ENCODE measurements around the gene STIMATE.

DNA sequence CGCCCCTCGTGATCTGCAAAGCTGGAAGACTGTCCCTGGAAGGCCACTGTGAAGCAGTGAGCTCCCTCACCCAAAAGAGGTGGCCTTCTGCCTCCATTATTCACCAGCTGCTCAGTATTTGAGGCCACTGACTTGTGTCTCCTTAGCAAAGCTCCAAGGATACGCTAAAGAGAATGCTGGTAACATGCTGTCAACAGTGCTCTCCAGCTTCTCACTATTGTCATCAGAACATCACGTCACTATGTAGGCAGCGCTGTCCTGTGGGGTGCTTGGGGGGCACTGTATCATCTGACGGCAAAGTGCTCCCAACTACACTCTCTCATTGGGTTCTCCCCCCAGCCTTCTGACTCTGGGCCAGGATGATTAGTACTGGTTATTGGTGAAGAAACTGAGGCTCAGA lies 81.1 kb downstream of the STIMATE start:
- TF ChIP-seq CTCF (IDR thresholded peaks at IDR 0.05): no peak
- TF ChIP-seq POLR2A (IDR thresholded peaks at IDR 0.05): no peak
- TF ChIP-seq POLR2AphosphoS5 (IDR thresholded peaks at IDR 0.05): no peak

Measured in prostate gland (tissue), 2 donors.